ENCODE measurements around the gene SFT2D3.
"Not testable (repeated sequence)": the region's sequence is repeated elsewhere in the genome, so short reads cannot be mapped to it uniquely, and the experiment has no call there.

SFT2D3 gene

GRCh38 chr2:127740665-127741288 is 39.5 kb downstream of the SFT2D3 start:
- no peak for DNase-seq (ENCODE audit: low read depth, low spot score)

- no peak for DNase-seq (ENCODE audit: low read depth, low spot score)
These were observed 42.3 kb downstream of the SFT2D3 start for GRCh38 chr2:127743477-127744026.

- no peak for DNase-seq (ENCODE audit: low read depth, low spot score)
These were observed 46.3 kb downstream of the SFT2D3 start for GRCh38 chr2:127747621-127748020.

GRCh38 chr2:127749537-127749936 is 48.2 kb downstream of the SFT2D3 start:
- not testable (repeated sequence) for DNase-seq (ENCODE audit: low read depth, low spot score)

GRCh38 chr2:127753374-127753773 is 52.1 kb downstream of the SFT2D3 start:
- no peak for DNase-seq (ENCODE audit: low read depth, low spot score)

- DNase-seq (ENCODE audit: low read depth, low spot score), result no peak
These were observed 52.9 kb downstream of the SFT2D3 start for GRCh38 chr2:127754186-127754585.
